HG02852 (cell line): ENCODE measurements around the gene RPL19.

Source experiments
- ATAC-seq: cut with Tn5 transposase; IDR thresholded peaks from one replicate; pipeline ENCODE4 v1.9.1; 2021; ENCODE audit warnings: mild to moderate bottlenecking, moderate library complexity; ENCODE audit not compliant: unreplicated experiment

RPL19 gene

DNA sequence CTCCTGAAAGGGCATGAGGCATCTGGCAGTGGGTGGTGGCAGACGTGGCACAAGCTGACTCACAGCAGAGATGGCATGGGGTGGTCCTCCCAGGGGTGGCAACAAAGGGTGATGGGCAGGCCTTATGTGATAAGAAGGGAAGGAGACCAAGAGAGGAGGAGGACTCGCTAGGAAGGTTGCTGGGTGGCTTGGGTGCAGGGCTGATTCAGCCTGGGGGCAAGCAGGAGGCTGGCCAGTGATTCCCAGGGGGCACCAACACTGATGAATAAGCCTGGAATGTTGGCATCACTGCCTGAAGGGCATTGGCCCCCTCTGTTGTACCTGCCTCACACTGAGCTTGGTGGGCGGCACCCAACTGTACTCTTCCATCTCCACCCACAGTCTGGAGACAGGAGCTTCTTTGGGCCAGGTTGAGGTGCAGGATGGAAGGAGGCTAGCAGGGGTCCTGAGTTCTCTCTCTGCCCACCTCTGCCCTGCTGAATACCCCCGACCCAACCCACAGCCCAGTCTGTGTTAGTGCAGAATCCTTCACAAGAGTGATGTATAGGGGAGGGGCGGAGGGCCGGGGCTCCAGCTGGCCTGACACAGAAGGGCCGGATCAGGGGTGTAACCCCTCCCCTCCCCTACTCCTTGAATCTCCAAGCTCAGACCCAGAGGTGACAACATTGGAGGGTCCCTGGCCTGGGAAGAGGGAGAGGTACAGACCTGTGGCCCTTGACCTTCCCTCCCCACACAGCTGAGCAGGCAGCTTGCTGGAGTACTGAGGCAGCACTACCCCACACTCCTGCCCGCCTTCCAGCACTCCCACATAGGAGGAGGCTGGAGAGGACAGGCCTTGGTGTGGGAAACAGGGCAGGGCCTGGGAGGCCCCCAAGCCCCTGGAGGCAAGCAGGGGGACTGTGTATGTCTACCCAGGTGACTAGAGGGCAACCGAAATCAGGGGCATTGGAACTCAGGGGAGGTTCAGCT is 23.1 kb downstream of the RPL19 start:
- ATAC-seq: no peak

DNA sequence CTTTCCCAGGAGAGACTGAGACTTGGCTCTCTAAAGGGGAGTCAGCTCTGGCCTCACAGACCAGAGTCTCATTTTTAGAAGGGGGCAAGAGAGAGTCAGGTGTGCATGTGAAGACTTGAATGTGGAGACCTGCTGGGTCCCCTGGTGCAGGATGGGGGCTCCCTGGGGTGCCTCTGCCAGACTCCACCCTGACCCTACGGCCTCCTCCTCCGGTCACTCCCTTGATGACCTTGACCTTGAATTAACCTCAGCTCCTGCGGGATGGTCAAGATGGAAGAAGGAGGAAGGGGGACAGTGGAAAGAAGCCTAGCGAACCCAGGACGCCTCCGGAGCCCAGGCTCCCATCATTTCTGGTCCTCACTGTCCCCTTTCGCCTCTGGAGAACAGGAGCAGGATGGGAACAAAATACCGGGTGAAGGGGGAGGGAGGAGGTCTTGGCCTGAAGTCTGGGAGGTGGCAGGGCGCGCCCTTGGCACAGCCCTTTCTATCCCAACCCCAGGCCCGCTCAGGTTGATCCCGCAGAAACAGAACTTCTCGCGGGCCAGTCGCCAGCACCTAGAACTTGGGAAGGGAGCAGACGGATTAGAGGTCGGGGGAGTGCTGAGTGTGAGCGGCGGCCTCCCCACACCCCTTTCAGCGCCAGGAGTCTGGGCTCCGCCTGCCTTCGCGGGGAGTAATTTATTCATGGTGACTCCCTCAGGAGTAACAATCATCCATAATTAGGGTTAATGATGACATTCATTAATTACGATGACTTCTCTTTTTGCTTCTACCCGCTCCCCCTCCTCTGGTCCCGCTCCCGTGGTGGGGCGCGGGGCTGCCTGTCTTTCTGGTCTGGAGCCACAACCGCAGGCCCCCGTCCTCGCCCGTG is 24.1 kb downstream of the RPL19 start:
- ATAC-seq: no peak

DNA sequence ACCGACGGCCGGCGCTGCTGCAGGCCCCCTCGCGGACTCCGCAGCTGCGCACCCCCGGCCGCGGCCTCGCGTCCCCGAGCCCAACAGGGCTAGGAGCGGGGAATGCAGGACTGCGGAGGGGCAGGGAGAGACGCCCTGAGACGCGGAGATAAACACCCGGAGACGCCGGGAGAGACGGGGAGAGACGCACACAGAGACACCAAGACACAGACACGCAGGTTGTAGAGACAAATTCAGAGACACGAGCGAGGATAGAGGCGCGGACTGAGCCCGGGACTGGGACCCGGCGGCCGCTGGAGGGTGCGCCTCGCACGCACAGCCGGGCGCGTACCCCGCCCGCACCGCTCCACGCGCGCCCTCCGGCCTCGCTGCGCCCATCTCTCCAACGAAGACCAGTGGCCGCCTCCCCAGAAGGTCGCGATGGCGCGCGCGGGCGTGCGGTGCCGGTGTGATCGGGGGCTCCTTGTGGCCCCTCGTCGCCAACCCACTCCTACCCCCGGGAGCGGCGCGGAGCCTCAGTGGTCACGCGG is 24.8 kb downstream of the RPL19 start:
- no peak for ATAC-seq

DNA sequence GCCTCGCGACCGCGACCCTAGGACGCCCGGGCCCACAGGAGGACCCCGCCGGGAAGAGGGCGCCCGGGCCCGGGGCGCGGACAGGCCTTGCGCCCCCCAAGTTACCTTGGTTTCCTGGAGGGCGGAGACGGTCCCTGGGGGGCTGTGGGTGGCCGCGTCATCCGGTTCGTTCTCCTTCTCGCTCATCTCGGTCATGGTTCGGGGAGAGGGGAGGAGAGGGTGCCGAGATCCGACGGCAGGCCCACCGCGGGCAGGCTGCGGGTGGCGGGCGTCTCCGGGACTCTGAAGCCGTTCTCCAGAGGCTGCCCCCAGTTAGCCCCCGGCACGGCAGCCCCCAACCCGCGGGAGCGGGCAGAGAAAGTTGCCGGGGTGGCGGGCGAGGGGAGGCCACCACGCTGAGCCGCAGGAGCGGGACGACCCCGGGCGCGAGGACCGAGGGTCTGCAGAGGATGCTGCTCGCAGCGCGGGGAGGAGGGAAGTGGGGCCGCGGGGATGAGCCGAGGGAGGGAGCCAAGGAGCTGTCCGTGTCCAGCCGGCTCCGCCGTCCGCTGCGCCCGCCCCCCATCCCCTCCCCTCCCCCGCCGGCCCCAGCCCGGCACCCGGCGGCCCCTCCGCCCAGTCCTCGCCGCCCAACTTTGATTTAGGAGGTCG is 25.4 kb downstream of the RPL19 start, which contains the start of gene STAC2:
STAC2 (minus strand) TSS at position 638 of the 651 bp plus-strand sequence; CDS start at position 195, 443 bp downstream.
- no peak for ATAC-seq

DNA sequence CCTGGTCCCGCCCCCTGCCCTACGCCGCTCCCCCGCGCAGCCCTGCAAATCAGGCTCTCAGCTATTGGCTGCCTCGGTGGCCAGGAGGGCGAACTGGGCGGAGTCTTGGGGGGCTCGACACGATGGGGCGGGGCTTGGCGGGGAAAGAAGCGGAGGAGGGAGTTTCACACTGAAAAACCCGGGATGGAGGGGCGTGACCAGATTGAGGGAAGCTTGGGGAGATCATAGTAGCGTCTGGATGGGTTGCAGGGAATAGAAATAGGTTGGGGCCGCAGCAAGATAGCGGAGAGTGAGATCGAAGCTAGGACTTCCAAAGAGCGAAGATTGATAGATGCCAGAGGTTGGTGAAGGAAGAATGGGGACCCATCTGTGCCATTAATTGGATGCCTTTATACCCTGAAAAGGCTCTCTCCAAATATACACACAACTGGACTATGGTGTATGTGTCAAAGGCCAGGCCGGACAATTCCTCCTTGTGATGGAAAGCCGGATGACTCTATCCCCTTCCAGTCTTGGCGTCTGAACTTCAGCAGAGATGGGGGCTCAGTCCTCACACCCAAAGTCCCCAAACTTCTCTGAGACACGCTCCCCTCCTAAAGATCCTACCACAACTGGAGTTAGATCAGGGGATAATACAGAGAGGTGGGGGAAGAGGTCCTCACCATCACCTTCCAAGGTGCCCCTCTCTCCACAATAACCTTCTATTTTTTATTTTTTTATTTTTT is 26.0 kb downstream of the RPL19 start:
- ATAC-seq: no peak

DNA sequence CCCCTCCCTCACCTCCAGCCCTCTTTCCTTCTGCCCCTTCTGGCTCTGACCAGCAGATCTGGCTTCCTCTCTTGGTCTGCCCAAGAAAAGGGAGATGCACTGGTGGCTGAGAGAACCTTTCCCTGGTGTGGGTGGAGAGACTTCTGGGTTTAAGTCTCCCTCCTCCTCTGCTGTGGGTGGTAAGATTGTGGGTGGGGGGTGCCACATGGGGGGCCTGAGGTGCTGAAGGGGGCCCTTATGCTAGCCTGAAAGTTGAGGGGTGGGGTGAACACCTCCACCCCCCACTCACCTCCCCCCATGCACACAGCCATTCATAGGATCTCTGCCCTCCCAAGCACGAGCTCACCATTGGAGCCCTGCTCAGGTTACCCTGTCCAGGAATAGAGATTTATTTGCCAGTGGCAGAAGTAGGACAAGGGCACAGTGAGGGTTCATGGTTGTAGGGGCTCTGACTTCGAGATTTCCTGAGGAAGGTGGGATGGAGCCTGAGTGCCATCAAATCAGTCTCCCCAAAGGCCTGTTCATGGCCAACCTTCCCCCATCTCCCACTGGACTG is 27.4 kb downstream of the RPL19 start:
- no peak for ATAC-seq

DNA sequence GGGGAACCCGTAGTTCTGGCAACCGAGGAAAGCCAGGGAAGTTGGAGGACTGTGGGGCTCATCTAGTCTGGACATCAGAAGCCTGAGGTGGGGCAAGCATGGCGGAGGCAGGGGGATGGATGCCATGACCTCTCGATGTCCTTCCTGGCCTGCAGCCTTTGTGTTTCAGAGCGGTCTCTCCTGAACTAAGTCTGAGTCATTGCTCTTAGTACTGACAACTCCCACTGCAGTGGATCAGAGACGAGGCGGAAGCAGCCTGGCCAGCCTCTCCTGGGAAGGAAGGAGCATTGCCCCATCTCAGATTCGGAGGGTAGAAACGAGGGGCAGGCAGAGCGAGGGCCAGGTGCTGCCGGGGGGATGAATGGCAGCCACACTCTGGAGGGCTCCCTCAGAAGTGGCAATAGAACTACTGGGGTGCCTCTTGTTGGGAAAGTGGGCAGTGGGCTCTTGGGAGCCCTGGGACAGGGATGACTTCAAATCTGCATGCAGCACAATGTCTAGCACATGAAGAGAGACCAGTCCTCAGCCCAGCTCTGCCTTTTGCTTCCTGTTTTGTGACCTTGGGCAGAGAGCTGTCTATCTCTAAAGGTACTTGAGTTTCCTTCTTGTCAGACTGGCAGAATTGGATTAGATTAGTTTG is 29.3 kb downstream of the RPL19 start:
- no peak for ATAC-seq

DNA sequence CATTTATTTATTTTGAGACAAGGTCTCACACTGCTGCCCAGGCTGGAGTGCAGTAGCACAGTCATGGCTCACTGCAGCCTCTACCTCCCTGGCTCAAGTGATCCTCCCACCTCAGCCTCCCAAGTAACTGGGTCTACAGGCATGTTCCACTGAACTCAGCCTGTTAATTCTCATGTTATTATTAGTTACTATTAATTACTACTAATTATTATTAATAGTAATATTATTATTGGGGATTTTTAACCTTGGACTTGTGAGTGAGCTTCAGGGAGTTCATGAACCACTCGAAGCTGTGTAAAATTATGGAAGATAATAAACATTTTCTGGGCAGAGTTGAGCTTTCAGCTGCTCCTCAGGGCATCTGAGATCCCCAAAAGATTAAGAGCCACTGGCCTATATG is 30.3 kb downstream of the RPL19 start:
- no peak for ATAC-seq

DNA sequence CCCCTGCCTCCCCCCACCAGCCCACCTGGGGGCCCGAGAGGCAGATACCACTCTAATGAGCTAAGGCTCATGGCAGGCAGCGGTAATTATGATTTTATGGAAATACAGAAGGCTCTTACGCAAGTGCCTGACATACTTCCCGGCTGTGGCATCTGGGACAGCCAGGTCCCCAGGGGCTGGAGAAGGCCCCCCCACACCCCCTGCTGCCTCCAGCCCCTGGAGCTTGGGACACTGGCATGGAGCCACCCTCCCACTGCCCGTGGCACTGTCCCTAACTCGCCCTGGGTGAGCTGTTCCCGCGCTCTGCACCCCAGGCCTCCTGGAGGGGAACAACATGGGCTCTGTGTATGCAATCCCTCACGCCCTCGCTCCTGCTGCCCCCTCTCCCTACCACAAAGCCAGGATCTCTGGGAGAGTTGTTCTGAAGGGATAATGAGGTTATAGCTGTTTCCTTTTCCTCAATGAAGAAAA is 31.0 kb downstream of the RPL19 start:
- ATAC-seq: no peak

DNA sequence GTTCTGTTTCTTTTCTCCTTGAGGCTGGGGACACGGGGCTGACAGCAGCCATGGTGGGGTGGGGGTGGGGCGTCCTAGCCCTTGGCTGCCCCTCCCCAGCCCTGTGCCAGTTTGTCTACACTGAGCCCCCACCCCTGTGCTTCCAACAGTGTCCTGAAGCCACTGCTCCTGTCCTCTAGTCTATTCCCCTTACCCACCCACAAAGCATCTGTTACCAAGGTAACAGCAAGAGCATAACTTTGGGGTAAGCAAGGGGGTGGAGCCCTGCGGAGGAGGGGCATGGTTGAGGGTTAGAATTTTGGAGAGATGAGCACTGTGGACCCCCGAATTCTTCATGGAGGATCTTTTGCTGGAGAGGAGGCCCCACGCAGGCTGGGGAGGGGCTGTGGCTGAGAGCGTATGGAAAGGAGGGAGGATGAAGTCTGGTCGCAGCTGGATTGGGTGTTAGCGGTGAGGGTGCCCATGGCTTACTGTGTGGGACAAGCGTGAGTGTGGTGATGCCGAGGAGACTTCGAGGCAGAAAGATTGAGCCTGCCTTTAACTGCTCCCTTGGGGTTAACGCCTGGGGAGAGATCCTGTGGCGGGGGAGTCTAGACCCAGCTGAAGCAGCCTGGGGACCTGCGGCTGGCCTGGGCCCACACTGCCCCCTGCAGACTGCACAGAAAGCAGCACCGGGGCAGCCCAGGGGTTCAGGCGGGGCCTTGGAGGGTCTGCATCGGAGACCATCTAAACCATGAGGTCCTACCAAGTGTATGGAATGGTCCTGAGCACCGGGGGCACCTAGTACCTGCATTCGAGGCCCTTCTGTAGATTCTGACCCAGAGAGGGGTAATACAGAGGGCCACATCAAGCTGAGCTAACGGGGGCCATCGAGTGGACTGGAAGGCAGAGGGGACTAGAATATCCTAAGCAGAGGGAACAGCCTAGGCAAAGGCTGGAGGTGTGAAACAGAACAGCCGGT is 31.8 kb downstream of the RPL19 start:
- no peak for ATAC-seq

DNA sequence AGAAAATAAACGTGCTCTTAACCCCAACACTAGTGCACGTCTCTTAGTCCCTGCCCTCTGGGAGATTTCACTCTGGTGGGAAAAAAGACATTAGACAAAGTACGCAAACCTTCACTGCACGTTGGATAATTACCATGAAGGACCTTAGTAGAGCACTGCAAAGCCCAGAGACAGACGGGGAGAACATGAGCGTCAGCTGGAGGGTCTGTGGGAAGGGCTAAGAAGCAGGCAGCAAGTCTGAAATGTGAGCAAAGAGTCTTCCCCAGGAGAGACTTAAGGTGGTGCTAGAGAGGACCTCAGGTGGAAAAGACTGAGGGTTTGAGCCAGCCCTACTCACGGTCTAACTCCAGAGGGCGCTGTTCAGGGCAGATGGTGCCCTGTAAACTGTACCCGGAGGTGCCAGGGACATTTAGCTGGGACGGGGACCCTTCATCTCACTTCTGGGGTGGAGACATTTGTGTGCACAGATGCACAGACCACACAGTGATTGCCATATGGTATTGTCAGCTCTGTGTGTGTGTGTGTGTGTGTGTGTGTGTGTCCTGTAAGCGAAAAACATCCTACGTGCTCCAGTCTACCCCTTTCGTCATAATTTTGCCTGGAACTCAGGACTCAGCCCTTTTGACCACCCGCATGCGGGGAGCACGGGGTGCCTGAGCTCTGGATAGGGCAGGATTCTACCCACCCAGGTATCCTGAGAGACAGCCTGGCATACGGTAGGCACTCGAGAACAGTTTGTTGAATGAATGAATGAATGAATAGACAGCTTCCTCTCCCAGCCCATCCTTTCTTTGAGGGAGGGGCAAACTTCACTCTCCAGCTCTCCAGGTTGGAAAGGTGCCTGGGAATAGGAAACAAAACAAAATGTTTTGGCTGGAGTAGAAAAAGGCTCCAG is 35.7 kb downstream of the RPL19 start:
- ATAC-seq: no peak

DNA sequence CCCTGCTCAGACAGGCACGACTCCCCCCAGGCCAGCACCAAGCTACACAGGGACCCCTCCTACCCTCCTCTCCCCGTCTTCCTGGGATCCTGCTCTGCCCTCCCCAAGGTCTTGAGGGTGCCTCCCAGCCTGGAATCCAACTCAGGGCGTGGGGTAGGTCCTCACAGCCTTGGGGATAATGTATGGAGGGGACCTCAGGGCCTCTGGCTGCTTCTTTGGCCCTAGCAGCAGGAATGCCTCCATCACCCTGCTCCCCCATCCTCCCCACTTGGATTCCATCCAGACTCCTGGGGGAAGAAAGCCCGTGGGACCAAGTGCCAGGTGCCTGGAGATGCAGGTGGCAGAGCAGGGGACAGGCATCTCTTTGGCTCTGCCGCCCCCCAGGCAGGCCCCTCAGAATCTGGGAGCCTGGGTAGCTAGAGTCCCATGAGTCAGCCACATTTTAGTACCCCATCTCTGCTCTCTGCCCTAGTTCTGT is 36.4 kb downstream of the RPL19 start:
- ATAC-seq: no peak

DNA sequence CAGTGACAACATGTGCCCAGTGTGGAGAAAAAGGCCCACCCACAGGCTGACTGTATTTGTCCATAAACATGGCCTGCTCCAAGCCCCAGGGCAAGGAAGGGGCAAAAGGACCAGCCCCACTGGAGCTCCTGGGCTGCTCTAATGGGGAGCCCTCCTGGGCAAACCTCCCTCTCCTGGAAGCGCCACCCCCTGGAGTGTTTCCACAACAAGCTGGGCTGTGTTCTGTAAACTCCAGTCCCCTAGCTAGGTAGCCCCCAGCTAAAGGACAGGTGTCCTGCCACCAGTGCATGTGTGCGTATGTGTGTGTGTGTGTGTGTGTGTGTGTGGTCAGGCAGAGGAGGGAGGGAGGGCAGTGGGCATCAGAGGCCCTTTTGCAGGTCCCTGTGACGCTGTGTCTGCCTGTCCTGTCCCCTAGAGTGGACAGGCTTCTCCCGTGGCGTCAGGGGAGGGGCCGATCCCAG is 36.9 kb downstream of the RPL19 start:
- no peak for ATAC-seq

DNA sequence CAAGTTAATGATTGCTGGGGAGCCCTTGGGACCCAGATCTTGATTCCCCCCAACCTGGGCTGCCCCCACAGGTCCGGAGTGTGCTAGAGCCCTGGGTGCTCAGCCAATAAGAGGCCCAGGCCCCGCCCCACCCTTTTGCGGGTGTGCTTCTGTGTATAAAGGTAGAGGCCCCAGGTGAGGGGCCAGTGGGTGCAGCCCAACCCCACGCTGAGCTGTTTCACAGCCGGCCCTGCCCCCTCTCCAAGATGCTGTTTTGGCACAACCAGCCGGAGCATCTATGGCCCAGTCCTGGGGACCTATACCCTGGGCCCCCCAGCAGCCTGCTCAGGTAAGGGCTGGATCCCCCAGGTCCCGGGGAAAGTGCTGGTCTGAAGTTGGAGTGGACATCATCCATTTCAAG is 37.5 kb downstream of the RPL19 start:
- ATAC-seq: no peak

DNA sequence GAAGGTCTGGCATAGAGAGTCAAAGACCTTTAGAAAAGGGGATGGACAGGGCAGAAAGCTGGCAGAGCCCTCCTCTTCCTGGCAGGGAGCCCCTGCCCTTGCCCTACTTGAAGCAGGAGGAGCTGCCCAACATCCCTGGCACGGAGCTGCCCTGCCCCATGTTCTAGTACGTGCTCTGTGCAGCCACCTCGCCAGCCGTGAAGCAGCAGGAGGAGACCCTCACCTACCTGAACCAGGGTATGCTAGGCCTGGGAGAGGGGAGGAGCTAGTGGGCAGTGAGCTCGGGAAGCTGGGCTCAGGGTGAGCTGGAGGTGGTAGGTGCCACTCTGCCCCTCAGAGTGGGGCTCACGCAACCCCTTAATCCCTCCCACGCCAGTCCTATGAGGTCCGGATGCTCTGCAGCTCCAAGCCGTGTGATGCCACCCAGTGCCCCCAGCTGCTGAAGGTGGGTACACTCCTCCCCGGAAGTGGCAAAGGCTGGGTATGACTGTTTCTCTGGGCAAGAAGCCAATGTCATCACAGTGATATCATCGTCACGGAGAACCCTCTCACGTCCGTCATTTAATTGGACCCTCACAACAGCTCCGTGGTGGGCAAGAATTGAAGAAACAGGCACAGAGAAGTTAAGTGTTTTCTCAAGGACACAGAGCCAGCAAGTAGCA is 38.4 kb downstream of the RPL19 start:
- no peak for ATAC-seq

DNA sequence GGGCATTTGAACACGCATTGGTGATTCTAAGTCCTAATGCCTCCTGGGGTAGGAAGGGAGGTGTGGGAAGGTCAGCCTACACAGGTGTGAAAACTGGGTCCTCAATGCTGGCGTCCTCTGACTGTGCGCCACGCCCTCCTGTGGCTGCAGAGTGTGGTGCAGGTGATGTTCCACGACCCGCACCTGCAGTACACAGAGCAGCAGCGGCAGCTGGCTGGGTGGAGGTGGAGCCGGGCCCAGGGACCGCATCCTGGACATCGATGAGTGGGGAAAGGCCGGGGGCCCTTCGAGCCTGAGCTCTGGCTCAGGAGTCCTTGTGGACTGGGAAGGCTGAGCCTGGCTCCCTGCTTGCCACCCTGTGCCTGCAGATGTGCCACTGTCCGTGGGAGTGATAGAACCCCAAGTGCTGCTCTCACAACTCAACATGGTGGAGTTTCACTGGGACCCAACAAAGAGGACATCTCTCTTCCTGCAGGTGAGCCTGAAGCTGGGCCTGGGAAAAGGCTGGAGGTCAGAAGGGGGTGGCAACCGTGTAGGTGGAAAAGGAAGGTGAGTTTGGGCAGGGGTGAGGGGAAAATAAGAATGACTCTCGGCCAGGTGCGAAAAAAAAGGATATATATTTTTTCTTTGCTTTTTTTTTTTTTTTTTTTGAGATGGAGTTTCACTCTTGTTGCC is 39.7 kb downstream of the RPL19 start:
- ATAC-seq: no peak
